NT2/D1 (cell line): ENCODE data around the gene FOXRED1.

Experiments
- YY1 ChIP-seq: IDR thresholded peaks from 2 replicates; pipeline ENCODE4 v1.6.1; 2011; ENCODE audit not compliant: insufficient read length, insufficient read depth
- ZNF274 ChIP-seq: IDR thresholded peaks from 2 replicates; pipeline ENCODE4 v1.6.1; 2011; ENCODE audit warnings: mild to moderate bottlenecking, low read depth, low read length

DNA sequence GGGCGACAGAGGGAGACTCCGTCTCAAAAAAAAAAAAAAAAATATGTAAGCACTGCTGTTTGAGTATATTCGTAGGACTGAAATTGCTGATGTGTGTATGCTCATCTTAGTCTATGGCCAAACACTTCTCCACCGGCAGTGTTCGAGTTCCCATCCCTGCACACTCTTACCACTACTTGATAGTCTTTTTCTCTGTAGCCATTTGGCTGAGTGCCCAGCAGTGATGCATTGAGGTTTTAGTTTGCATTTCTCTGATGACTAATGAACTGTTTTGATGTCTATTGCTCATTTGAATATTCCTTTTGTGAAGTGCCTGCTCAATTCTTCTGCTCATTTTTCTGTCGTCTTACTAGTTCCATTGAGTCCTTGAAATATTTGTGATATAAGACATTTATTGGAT, 15.9 kb downstream of the FOXRED1 start:
- TF ChIP-seq YY1 (no peak), ZNF274 (no peak)
